ENCODE results near the gene TMEM92. TPM values are rescaled to one million over a fixed set of nuclear protein-coding genes. Genes with fewer than 3 reads are reported as not detected.

Gene TMEM92
- total and polyA plus RNA-seq, 10 of the 15 experiments (the other 5 are each of a cell fraction or from before 2014, with no cell fraction given), result 0.11 to 1.2 (median 0.32) TPM

- H3K9me3 ChIP-seq (replicated peaks; ENCODE audit: control insufficient read depth, insufficient read depth, low read length), result no peaks in the 10 kb centered on the region
- TF ChIP-seq TARDBP (IDR thresholded peaks at IDR 0.05; ENCODE audit: borderline replicate concordance), result no peak
- no peak for TF ChIP-seq RELA (IDR thresholded peaks at IDR 0.05; ENCODE audit: borderline replicate concordance, partially characterized antibody)
- peak; percentile 79 for TF ChIP-seq EED (IDR thresholded peaks at IDR 0.05; ENCODE audit: low read depth)
- peak; percentile 35; the same call in 1 of the 2 replicates for TF ChIP-seq RELB (IDR thresholded peaks at IDR 0.05; ENCODE audit: low read depth)
- TF ChIP-seq IKZF2 (IDR thresholded peaks at IDR 0.05), result peak; percentile 31 to 56; a peak in 1 of 4 replicates
- no peak for TF ChIP-seq NR2C1 (IDR thresholded peaks at IDR 0.05)
- TF ChIP-seq YY1 (IDR thresholded peaks at IDR 0.05; ENCODE audit: low read depth, low read length), result peak; percentile 73
- TF ChIP-seq BACH1 (IDR thresholded peaks at IDR 0.05; ENCODE audit: borderline replicate concordance), result no peak
- TF ChIP-seq SKIL (IDR thresholded peaks at IDR 0.05; ENCODE audit: low read depth, poor library complexity, severe bottlenecking), result no peak
- TF ChIP-seq SREBF1 (IDR thresholded peaks at IDR 0.05; ENCODE audit: low read length), result no peak
- peak in 1 of 2 experiments; percentile 26; a peak in 1 of 4 replicates for TF ChIP-seq ETV6 (conservative IDR thresholded peaks at IDR 0.05 in 1 of 2, IDR thresholded peaks at IDR 0.05 in 1 of 2; ENCODE audit: borderline replicate concordance in 1 of 2, low read depth in 1 of 2)
- no peak for TF ChIP-seq CEBPB (IDR thresholded peaks at IDR 0.05; ENCODE audit: borderline replicate concordance in 1 of 2, low read depth in 2 of 2, low read length in 2 of 2)
- peak; percentile 48 for TF ChIP-seq JUNB (IDR thresholded peaks at IDR 0.05)
- ChIA-PET POLR2A (interaction anchor here (0.6 to 1.1 kb wide), 3 partner anchors 9 to 186 kb away, joined by 3 to 4 read pairs (median 3); no protein-coding TSS in a partner anchor), SMC1A (ENCODE audit: uncharacterized antibody, unreplicated experiment) (interaction anchor here (0.9 to 8.7 kb wide), 9 partner anchors 19 to 715 kb away, joined by 3 to 87 read pairs (median 4); partner anchors contain the start of genes PDK2 and TMEM92), CTCF (interaction anchor here (0.6 to 16.9 kb wide), 7 partner anchors 6 to 196 kb away, joined by 3 to 298 read pairs (median 12); partner anchors contain the start of genes COL1A1 and TMEM92), RAD21 (ENCODE audit: unreplicated experiment) (interaction anchor here (0.8 to 1.4 kb wide), 5 partner anchors 34 to 94 kb away, joined by 3 read pairs; no protein-coding TSS in a partner anchor)
- peak overlapping the region; percentile 78 for H3K4me2 ChIP-seq (ENCODE audit: control insufficient read depth, insufficient read depth)
- H3K79me2 ChIP-seq (ENCODE audit: control insufficient read depth, insufficient read depth, low read length), result no peaks in the 10 kb centered on the region
- WGBS (ENCODE audit: insufficient coverage, insufficient replicate concordance, low lambda C conversion rate, missing lambda C conversion rate), result 23% methylated on average over 8 of the region's 8 CpGs
- peak overlapping the region; percentile 27; the same call in 1 of the 2 replicates for H3K27ac ChIP-seq (ENCODE audit: control insufficient read depth, insufficient read depth)
- no peaks in the 10 kb centered on the region for H4K20me1 ChIP-seq (ENCODE audit: control insufficient read depth, insufficient read depth)
- H3K27me3 ChIP-seq (replicated peaks in 1 of 2; ENCODE audit: control insufficient read depth in 2 of 2, insufficient read depth in 2 of 2, low read length in 1 of 2), result no peaks in the 10 kb centered on the region
- BruUV-seq (replicated peaks), result no TSS peak
- peak overlapping the region; percentile 28; the same call in 1 of the 2 replicates for H3K9ac ChIP-seq (ENCODE audit: control insufficient read depth, insufficient read depth, low read length)
- in situ Hi-C loops (cut with MboI), result loop anchor here (10.0 kb wide), 1 partner anchor 95 kb away; no protein-coding TSS in a partner anchor
- no peak overlapping the region for H3K4me3 ChIP-seq
- FAIRE-seq (peak; percentile 82), DNase-seq (ENCODE audit: low read depth, low spot score) (no peak), ATAC-seq (peak; percentile 89)
- H3K36me3 ChIP-seq (ENCODE audit: control insufficient read depth in 2 of 2, insufficient read depth in 2 of 2, low read length in 1 of 2), result no peaks in the 10 kb centered on the region
- intact Hi-C loops (cut with micrococcal nuclease; ENCODE audit: unreplicated experiment), result no loop called here
- H2AFZ ChIP-seq (ENCODE audit: control insufficient read depth, low read depth, low read length), result peak overlapping the region; percentile 84
- H3K4me1 ChIP-seq (ENCODE audit: control insufficient read depth, insufficient read depth, low read length), result peaks cover 14% of the 10 kb centered on the region
These were observed 15.9 kb downstream of the TMEM92 start for GRCh38 chr17:50289991-50290702.

Data from GM12878 (cell line).